GM04504 (cell line): Measurements from ENCODE around the gene CFAP298.

ENCODE experiments used
- DNase-seq: peaks from one replicate; pipeline ENCODE4 v3.0.0-alpha.2; 2012; ENCODE audit warnings: low read depth

CFAP298 gene

DNA sequence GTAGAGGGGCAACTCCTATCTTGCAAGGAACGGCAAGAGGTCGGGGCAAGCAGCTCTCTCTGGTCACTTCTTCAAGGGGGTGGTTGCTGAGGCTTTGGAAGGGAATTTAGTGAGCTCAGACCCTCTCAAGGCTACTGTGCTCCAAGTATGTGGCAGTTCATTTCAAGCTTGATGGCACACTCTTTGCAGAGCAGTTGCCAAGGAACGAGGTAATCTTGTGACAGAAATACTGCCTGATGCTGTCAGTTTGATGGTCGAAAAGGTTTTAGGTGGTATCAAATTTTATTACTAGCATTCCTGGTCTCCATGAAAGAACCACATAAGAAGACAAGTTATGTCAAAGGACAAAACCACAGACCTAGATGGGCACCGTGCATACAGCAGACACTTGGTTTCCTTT, 13.1 kb downstream of the CFAP298 start:
- DNase-seq = no peak

GRCh38 chr21:32597205-32597604, 15.0 kb downstream of the CFAP298 start:
- DNase-seq = peak; percentile 79

DNA sequence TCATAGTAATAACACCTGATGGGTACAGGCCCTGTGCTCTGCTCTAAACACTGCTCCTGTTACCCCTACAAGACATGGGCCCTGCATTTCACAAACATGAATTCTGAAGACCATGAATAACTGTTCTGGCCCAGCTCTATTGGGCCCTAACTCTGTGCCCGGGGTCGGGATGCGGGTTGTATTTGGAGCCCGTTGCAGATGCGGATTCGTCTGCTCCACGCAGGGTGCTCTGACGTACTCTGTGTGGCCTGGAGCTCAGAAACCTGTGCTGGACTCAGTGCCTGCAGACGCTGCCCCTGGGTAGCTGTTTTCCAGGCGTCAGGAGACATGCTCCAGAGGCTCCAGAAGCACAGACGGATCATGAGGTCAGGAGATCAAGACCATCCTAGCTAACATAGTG, 16.7 kb downstream of the CFAP298 start:
- DNase-seq = no peak

GRCh38 chr21:32593690-32594089, 18.5 kb downstream of the CFAP298 start:
- no peak for DNase-seq

DNA sequence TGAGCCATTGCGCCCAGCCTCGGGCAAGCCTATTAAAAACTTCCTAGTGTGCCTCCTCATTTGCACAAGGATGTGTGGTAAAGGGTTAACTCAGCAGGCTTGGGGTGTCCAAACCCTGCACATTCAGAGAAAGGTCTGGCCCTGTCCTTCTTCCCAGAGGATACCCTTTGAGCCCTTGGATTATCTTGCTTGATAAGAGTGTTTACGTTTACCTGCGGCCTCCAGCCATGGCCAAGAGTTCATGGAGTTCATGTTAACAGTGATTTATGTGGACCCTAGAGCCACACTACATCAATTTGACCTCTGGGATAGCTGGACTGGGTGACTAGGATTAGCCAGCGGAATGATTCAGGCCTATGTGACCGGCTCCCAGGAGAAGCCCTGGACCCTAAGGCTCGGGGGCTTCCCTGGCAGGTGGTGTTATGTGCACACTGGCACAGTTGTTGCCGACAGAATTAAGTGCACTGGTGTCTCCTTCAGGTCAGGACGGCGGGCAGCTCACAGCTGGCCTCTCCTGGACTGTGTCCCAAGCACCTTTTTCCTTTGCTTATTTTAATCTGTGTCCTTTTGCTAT, 19.2 kb downstream of the CFAP298 start:
- DNase-seq = no peak

DNA sequence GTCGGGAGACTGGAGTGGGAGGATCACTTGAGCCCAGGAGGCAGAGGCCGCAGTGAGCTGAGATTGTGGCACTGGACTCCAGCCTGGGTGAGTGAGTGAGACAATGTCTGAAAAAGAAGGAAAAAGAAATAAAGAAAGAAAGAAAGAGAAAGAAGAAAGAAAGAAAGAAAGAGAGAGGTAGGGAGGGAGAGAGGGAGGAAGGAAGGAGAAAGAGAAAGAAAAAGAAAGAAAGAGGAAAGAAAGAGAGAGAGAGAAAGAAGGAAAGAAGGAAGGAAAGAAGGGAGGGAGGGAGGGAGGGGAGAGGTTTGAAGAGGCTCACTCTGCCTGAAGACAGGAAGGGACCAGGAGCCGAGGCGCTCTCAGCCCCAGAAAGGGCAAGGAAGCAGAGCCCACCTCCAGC, 22.0 kb downstream of the CFAP298 start:
- DNase-seq = no peak

DNA sequence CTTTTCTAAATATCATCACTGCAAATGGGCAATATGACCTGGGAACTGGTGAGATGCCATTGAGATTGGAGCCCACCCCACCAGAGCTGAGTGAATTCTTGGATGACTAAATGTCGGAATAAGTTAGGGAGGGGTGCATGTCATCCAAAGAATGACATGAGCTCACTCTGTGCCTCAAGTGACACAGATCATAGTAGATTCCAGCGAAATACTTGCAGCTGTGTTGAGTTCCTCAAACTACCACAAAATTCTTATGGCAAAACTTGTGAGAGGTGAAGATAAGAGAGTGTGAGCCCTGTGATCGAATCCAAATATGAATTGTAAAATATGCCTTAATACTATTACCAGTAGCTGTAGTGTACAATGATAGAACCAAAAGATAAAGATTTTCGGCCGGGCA, 24.5 kb downstream of the CFAP298 start:
- no peak for DNase-seq

- no peak for DNase-seq
These were observed 25.1 kb downstream of the CFAP298 start for GRCh38 chr21:32587120-32587519.

- no peak for DNase-seq
These were observed 26.2 kb downstream of the CFAP298 start for GRCh38 chr21:32585970-32586369.

DNA sequence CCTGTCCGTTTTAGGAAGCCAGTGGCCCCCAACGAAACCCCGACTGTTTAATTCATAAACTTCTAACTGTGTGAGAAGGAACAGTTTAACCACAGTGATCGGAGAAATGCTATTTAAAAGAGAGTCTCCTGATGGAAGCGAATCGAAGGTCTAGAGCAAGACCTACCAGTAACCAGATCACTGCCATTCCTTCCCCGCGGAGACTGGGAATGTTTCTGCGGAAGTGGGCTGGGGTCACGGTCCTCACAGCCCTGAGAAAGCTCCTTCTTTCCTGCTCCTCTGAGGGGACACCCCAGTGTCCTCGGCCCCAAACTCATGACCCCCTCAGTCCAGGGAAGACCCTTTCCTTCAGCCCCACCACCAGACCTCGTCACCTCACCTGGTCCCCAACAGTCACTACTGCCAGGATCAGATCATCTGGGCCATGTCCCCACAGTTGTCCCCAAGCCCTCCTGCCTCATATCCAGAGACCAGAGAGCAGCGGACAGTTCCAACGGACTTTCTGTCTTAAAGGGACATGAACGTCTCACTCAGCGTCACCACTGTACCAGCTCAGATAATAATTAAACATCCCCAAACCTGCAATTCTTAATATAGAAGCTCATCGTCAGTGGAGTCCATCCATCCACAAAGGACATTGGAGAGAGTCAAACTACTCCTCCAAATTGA, 27.0 kb downstream of the CFAP298 start, which contains the start of gene TCP10L:
TCP10L (minus strand) TSS at position 482 of the 669 bp plus-strand sequence. CDS start 1,219 bp downstream, outside the sequence.
- DNase-seq = no peak

GRCh38 chr21:32584472-32584871, 27.7 kb downstream of the CFAP298 start:
- no peak for DNase-seq

DNA sequence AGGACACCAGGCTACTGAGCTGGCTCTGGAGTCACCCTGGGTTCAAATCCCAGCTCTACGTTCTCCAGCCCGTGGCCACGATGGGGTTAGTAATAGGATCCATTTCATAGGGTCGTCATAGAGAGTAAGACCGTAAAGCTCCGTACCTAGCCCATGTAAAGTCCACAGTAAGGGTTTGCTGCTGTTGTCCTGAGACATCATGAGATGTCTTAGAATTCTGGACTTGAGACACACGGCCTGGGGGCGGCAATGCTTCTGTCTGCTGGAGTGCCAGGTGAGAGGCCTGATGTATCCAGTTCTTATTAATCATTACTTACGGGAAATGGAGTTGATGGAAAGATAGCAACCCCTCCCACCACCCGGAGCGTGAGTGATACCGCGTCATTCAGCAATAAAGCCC, 30.4 kb downstream of the CFAP298 start:
- no peak for DNase-seq

DNA sequence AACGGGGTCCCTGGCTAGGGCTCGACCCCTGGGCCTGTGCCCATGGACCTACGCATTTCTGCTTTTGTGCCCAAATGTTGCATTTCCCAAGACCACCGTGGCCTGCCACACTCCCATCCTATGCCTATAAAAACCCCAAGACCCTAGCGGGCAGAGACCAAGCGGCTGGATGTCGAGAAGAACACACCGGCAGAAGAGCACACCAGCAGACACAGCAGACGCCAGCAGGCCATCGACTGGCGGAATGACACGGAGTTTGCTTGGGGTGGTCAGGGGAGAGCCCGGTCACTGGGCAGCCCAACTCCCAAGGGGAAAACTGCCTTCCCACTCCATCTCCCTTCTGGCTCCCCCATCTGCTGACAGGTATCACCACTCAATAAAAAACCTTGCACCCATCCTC, 31.2 kb downstream of the CFAP298 start:
- no peak for DNase-seq

DNA sequence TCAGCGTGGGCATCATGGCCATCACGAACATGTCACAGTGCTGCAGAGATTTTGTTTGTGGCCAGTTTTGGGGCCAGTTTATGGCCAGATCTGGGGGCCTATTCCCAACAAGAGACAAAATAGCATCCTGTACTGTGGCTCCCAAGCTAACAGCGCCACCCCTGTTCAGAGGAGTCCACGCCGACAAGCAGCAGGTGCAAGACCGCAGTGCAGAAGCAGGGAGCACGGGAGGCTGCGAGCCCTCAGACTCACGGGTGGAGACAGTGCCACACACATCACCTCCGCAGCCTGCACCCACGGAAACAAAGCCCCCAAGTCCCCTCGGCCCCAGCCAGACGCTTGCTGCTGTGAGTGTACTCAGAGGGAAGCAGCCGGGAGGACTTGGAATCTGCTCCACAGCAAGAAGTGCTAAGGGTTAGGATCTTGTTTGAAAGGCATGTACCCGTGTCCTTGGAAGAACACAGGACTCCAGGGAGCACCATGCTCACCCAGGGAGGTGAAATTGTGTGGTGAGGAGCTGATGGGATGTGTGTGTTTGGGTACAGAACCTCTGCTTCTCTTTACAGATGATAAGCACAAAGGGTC, 34.0 kb downstream of the CFAP298 start:
- no peak for DNase-seq

DNA sequence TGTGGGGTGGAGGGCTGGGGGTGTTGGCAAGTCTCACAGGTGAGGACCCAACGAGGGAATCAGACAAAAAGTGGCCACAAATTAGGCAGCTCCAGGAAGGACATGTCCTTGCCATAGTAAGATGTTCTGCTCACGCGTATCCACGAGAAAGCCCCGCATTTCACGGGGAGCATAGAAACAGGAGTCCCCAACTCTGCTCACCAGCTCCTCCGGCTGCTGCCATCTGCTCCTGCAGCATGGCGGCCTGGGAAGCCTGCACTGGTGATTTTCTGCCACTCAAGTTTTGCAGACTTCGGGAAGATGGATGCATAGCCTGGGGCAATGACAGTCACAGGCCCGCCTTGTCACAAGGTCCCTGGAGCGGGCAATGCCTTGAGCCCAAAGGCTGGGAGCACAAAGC, 36.2 kb downstream of the CFAP298 start:
- no peak for DNase-seq

DNA sequence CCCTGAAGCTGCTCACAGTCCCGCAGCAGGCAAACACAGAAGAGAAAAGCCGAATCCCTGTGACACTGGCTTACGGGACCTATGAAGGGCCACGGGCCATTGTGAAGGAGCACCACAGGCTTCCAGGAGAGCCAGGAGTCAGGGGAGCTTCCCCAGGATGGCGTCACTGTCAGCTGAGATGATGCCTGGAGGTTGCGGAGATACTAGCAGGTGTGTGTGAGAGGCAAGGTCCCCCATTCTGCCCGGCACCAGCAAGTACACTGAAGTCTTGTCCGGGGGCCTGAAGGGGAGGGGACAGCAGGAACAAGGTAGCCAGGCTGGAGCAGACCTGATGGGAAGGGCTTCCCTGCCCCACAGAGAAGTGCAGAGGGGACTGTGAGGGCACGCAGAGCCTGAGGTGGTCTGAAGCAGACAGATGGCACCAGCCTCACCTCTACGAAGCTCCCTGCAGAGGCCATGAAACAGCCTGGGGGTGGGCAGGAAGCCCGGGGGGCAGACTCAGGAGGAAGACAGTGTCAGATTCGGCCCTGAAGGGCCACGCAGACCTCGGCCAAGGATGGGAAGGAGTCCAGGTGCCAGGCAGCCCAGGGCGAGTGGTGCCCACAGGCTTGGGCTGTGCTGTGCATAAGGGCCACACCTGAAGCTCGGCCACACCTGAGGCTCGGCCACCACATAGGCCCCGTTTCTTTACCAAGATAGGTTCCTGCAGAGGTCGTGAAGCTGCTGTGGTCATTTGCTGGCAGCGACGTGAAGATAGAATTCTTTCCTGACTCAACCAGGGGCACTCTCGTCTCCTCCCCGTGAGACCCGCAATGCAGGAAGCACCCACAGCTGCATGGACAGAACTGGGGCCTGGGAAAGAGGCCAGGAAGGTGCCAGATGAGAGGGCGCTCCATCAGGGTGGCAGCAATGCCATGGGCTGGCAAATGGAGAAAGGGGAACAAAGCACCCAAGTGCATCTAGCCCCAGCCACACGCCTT, 36.9 kb downstream of the CFAP298 start:
- no peak for DNase-seq

GRCh38 chr21:32572574-32573420, 39.4 kb downstream of the CFAP298 start:
- no peak for DNase-seq

DNA sequence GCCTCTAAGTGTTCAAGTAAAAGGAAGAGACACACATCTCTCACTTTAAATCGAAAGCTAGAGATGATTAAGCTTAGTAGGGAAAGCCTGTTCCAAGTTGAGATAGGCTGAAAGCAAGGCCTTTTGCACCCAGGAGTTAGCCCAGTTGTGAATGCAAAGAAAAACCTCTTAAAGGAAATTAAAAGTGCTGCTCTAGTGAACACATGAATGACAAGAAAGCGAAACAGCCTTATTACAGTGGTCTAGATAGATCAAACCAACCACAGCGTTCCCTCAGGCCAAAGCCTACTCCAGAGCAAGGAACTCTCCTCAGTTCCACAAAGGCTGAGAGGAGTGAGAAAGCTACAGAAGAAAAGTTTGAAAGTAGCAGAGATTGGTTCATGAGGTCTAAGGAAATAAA, 41.7 kb downstream of the CFAP298 start:
- DNase-seq = no peak

GRCh38 chr21:32569261-32570230, 42.6 kb downstream of the CFAP298 start:
- peak; percentile 56 for DNase-seq

- no peak for DNase-seq
These were observed 44.6 kb downstream of the CFAP298 start for GRCh38 chr21:32567626-32568025.
